Tibial nerve (tissue), 3 donors: ENCODE results near the gene GSTT2B.

ENCODE experiments used
- POLR2A ChIP-seq, 2 donors: fragments of 450-650 bp; IDR thresholded peaks; one replicate each; pipeline ENCODE4 v1.6.1; 2017; ENCODE audit warnings: antibody characterized with exemption in 2 of 2, mild to moderate bottlenecking in 2 of 2, moderate library complexity in 2 of 2
- TF ChIP-seq, protein P1 (sequence below), 5 experiments: fragments of 200-600 bp in 3 of 5; fragments of 450-650 bp in 2 of 5; sonication (generic) in 3 of 5; IDR thresholded peaks; one replicate each; pipeline ENCODE4 v1.5.1; 2016 to 2019; ENCODE audit warnings: antibody characterized with exemption in 5 of 5, mild to moderate bottlenecking in 3 of 5, moderate library complexity in 2 of 5

DNA sequence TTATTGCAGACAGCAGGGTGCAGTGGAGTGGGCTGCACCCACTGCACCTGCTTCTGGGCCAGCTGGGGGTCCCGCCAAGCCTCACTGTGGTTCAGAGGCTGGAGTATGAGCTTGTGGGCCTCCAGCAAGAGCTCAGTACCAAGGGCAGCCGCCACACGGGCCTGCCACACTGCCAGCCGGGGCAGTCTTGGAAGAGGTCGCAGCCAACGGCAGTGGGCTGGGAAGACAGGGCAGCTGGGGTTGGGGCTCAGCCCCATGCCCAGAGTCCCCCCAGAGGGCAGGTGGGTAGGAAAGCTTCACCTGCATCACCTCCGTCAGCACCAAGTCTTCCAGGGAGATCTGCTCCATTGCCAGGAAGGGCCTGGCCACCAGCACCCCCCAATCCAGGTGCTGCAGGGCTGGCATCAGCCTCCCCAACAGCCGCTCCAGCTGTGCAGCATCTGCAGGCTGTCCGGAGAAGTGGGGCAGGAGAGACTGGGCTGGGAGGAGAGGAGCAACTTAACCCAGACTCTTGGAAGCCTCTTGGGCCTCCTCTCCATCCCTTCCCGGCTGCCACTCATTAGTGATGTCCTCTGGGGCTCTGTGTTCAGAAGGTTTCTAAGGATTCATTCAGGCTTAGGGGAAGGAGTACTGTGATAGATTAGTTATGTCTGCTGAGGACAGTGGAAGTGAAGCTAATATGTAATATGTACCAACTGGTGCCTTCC, 45.4 kb upstream of the GSTT2B start:
- TF ChIP-seq, protein P1, sequence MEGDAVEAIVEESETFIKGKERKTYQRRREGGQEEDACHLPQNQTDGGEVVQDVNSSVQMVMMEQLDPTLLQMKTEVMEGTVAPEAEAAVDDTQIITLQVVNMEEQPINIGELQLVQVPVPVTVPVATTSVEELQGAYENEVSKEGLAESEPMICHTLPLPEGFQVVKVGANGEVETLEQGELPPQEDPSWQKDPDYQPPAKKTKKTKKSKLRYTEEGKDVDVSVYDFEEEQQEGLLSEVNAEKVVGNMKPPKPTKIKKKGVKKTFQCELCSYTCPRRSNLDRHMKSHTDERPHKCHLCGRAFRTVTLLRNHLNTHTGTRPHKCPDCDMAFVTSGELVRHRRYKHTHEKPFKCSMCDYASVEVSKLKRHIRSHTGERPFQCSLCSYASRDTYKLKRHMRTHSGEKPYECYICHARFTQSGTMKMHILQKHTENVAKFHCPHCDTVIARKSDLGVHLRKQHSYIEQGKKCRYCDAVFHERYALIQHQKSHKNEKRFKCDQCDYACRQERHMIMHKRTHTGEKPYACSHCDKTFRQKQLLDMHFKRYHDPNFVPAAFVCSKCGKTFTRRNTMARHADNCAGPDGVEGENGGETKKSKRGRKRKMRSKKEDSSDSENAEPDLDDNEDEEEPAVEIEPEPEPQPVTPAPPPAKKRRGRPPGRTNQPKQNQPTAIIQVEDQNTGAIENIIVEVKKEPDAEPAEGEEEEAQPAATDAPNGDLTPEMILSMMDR (IDR thresholded peaks at IDR 0.05): no peak
- TF ChIP-seq POLR2A (IDR thresholded peaks at IDR 0.05): no peak
